ENCODE results near the gene PLXNA2.

DNA sequence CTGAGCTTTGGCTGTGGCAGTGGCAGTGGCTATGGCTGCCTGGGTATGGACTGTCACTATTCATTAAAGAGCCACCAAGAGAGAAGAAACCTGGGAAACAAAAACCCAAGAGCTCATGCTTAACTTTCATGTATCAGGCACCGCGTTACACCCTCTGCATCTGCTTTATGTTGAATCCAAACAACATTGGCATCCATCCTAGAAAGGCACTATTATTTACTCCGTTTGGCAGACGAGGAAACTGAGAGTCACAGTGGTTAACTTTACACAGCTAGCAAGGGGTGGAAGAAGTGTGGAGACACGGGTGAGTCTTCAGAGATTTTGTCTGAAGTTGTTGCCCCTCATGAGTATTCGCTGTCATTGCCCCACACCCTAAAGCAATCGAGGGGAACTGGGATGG is 63.8 kb downstream of the PLXNA2 start:
- TF ChIP-seq, protein P1, sequence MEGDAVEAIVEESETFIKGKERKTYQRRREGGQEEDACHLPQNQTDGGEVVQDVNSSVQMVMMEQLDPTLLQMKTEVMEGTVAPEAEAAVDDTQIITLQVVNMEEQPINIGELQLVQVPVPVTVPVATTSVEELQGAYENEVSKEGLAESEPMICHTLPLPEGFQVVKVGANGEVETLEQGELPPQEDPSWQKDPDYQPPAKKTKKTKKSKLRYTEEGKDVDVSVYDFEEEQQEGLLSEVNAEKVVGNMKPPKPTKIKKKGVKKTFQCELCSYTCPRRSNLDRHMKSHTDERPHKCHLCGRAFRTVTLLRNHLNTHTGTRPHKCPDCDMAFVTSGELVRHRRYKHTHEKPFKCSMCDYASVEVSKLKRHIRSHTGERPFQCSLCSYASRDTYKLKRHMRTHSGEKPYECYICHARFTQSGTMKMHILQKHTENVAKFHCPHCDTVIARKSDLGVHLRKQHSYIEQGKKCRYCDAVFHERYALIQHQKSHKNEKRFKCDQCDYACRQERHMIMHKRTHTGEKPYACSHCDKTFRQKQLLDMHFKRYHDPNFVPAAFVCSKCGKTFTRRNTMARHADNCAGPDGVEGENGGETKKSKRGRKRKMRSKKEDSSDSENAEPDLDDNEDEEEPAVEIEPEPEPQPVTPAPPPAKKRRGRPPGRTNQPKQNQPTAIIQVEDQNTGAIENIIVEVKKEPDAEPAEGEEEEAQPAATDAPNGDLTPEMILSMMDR (conservative IDR thresholded peaks at IDR 0.05), result no peak
- no peak for TF ChIP-seq EZH2 (IDR thresholded peaks at IDR 0.05; ENCODE audit: low read depth)

All from PC-9 (cell line).